WTC11 (cell line): ENCODE results near the gene APH1A. TPM values are rescaled to one million over a fixed set of nuclear protein-coding genes. Genes with fewer than 3 reads are reported as not detected.

ENCODE experiments used
- ATAC-seq: fragments of 200-7000 bp; cut with Tn5 transposase; 2 replicates; pipeline ENCODE4 v1.10.0; 2021; ENCODE audit warnings: mild to moderate bottlenecking, moderate library complexity
- CTCF ChIA-PET: fragments of 300-600 bp; sonication (Branson Sonifier 250); formaldehyde crosslinking; loops from one replicate; lab custom pipeline; 2021; ENCODE audit warnings: antibody characterized with exemption; lab: Charles Lee
- POLR2A ChIA-PET: fragments of 350-600 bp; sonication (Branson Sonifier 250); formaldehyde crosslinking; loops from one replicate; lab custom pipeline; 2021; ENCODE audit warnings: antibody characterized with exemption; lab: Charles Lee
- DNase-seq: peaks from one replicate; pipeline ENCODE4 v3.0.0; 2021; ENCODE audit warnings: low spot score
- H3K27ac Mint-ChIP-seq: 2 replicates; pipeline ENCODE4 v1.8.0; 2021; ENCODE audit warnings: mixed read lengths
- H3K27me3 Mint-ChIP-seq: 2 replicates; pipeline ENCODE4 v1.8.0; 2021; ENCODE audit warnings: low read depth, mild to moderate bottlenecking, moderate library complexity, mixed read lengths
- H3K36me3 Mint-ChIP-seq: 2 replicates; pipeline ENCODE4 v1.8.0; 2021; ENCODE audit warnings: mixed read lengths
- H3K4me1 Mint-ChIP-seq: 2 replicates; pipeline ENCODE4 v1.8.0; 2022; ENCODE audit warnings: mixed read lengths
- H3K4me3 Mint-ChIP-seq: 2 replicates; pipeline ENCODE4 v1.8.0; 2021; ENCODE audit warnings: mild to moderate bottlenecking, moderate library complexity, mixed read lengths
- H3K9me3 Mint-ChIP-seq: 2 replicates; pipeline ENCODE4 v1.8.0; 2021; ENCODE audit warnings: mixed read lengths
- ATF1 ChIP-seq: sonication (generic); formaldehyde crosslinking; IDR thresholded peaks from 2 replicates; pipeline ENCODE4 v1.8.1; 2023; ENCODE audit warnings: mild to moderate bottlenecking, moderate library complexity, missing genetic modification reagents
- ATF6 ChIP-seq: sonication (generic); formaldehyde crosslinking; IDR thresholded peaks from 2 replicates; pipeline ENCODE4 v1.8.1; 2023; ENCODE audit warnings: mild to moderate bottlenecking, missing genetic modification reagents
- E2F1 ChIP-seq: sonication (generic); formaldehyde crosslinking; IDR thresholded peaks from 2 replicates; pipeline ENCODE4 v1.8.0; 2022; ENCODE audit warnings: mild to moderate bottlenecking, missing genetic modification reagents
- EMX1 ChIP-seq: fragments of 250-450 bp; sonication (Bioruptor Pico); IDR thresholded peaks from 2 replicates; pipeline ENCODE4 v1.8.0; 2021; ENCODE audit warnings: mild to moderate bottlenecking
- ESRRA ChIP-seq: sonication (generic); formaldehyde crosslinking; IDR thresholded peaks from 2 replicates; pipeline ENCODE4 v1.8.1; 2022; ENCODE audit warnings: mild to moderate bottlenecking, missing genetic modification reagents, borderline replicate concordance
- ETV6 ChIP-seq: sonication (generic); formaldehyde crosslinking; IDR thresholded peaks from 2 replicates; pipeline ENCODE4 v1.8.1; 2022; ENCODE audit warnings: mild to moderate bottlenecking, missing genetic modification reagents
- FOXJ3 ChIP-seq: sonication (generic); formaldehyde crosslinking; IDR thresholded peaks from 2 replicates; pipeline ENCODE4 v1.9.0; 2021; ENCODE audit warnings: missing genetic modification reagents, mild to moderate bottlenecking, borderline replicate concordance
- FOXK1 ChIP-seq: sonication (generic); formaldehyde crosslinking; IDR thresholded peaks from 2 replicates; pipeline ENCODE4 v1.8.0; 2022; ENCODE audit warnings: mild to moderate bottlenecking, moderate library complexity, missing genetic modification reagents
- GABPB1 ChIP-seq: sonication (generic); formaldehyde crosslinking; IDR thresholded peaks from 2 replicates; pipeline ENCODE4 v1.8.1; 2023; ENCODE audit warnings: mild to moderate bottlenecking, missing genetic modification reagents
- JAZF1 ChIP-seq: fragments of 250-450 bp; sonication (Bioruptor Pico); IDR thresholded peaks from 2 replicates; pipeline ENCODE4 v1.9.0; 2021; ENCODE audit warnings: moderate library complexity, mild to moderate bottlenecking, inconsistent platforms
- MAX ChIP-seq: sonication (generic); formaldehyde crosslinking; IDR thresholded peaks from 2 replicates; pipeline ENCODE4 v1.8.0; 2022; ENCODE audit warnings: mild to moderate bottlenecking, missing genetic modification reagents
- OVOL2 ChIP-seq: fragments of 250-450 bp; sonication (Bioruptor Pico); IDR thresholded peaks from 2 replicates; pipeline ENCODE4 v1.9.0; 2021; ENCODE audit warnings: mild to moderate bottlenecking, borderline replicate concordance
- SMAD3 ChIP-seq: sonication (generic); formaldehyde crosslinking; IDR thresholded peaks from 2 replicates; pipeline ENCODE4 v1.8.0; 2022; ENCODE audit warnings: missing genetic modification reagents, mild to moderate bottlenecking, borderline replicate concordance
- SMAD4 ChIP-seq: sonication (generic); formaldehyde crosslinking; IDR thresholded peaks from 2 replicates; pipeline ENCODE4 v1.8.0; 2022; ENCODE audit warnings: mild to moderate bottlenecking, missing genetic modification reagents
- SP1 ChIP-seq: sonication (generic); formaldehyde crosslinking; conservative IDR thresholded peaks from 2 replicates; pipeline ENCODE4 v1.8.1; 2022; ENCODE audit warnings: missing genetic modification reagents
- TEAD1 ChIP-seq: sonication (generic); formaldehyde crosslinking; IDR thresholded peaks from 2 replicates; pipeline ENCODE4 v1.8.0; 2022; ENCODE audit warnings: mild to moderate bottlenecking, missing genetic modification reagents
- TP53 ChIP-seq: sonication (generic); formaldehyde crosslinking; IDR thresholded peaks from 2 replicates; pipeline ENCODE4 v1.8.1; 2023; ENCODE audit warnings: mild to moderate bottlenecking, missing genetic modification reagents
- ZNF138 ChIP-seq: sonication (generic); formaldehyde crosslinking; conservative IDR thresholded peaks from 2 replicates; pipeline ENCODE4 v1.8.1; 2022; ENCODE audit warnings: mild to moderate bottlenecking, moderate library complexity, missing genetic modification reagents
- ZNF232 ChIP-seq: sonication (generic); formaldehyde crosslinking; IDR thresholded peaks from 2 replicates; pipeline ENCODE4 v1.8.0; 2022; ENCODE audit warnings: mild to moderate bottlenecking, missing genetic modification reagents
- ZNF423 ChIP-seq: fragments of 250-450 bp; sonication (Bioruptor Pico); IDR thresholded peaks from 2 replicates; pipeline ENCODE4 v2.1.2; 2022; ENCODE audit warnings: mild to moderate bottlenecking, moderate library complexity
- total RNA-seq: library from RNA; stranded (reverse); gene quantifications from 3 replicates; pipeline ENCODE4 v1.2.3, GENCODE V29; 2021
- TF ChIP-seq, protein P1 (sequence below): sonication (generic); formaldehyde crosslinking; IDR thresholded peaks from 2 replicates; pipeline ENCODE4 v1.8.0; 2023; ENCODE audit warnings: missing genetic modification reagents, mild to moderate bottlenecking, borderline replicate concordance
- TF ChIP-seq, protein P2 (sequence below): sonication (generic); formaldehyde crosslinking; IDR thresholded peaks from 2 replicates; pipeline ENCODE4 v1.8.1; 2023; ENCODE audit warnings: mild to moderate bottlenecking, missing genetic modification reagents
- TF ChIP-seq, protein P3 (sequence below): sonication (generic); formaldehyde crosslinking; IDR thresholded peaks from 2 replicates; pipeline ENCODE4 v1.8.1; 2023; ENCODE audit warnings: mild to moderate bottlenecking, missing genetic modification reagents, borderline replicate concordance
- TF ChIP-seq, protein P4 (sequence below): sonication (generic); formaldehyde crosslinking; IDR thresholded peaks from 2 replicates; pipeline ENCODE4 v1.8.0; 2023; ENCODE audit warnings: missing genetic modification reagents

APH1A gene
- total RNA-seq, 1 experiment from 2014 or later = 120 TPM

DNA sequence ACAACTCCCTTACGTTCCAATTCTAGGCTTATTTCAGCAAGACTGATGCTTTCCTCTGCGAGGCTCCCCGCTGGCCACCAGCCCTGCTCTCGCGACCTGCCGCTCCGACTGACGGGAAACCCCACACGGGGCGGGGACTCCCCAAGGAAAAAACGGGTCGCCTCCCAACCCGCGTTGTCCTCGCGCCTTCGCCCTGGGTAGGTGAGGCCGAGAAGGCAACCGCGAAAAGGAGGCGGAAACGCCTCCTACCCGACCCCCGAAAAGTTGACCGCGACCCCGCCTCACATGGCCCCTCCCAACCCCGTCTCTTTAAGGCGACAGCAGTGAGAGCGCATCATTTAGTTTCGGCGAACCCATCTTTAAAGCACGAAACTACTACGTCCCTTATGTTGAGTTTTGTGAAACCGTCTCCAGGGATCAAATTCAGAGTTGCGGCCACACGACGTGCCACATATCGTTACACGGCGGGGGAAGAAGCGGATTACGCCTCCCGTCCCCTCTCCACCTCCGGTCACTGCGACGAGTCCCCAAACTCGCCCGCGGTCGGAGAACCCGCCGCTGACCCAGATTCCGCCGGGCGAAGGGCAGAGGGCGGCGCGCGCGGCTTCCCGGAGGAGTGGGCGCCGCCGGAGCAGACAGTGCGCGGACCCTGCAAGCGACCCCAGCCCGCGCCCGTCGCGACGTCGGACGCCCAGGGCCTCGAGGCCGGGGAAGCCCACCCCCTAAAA, 34.1 kb downstream of the APH1A start (continued):
- TF ChIP-seq E2F1 (CRISPR knock-in tag) (0 out of 2 replicates have a peak, but pooled peaks have one; percentile 36), ZNF232 (CRISPR knock-in tag) (peak; percentile 65; the same call in 1 of the 2 replicates), SP1 (peak; percentile 35; the same call in 1 of the 2 replicates), TEAD1 (peak; percentile 14; the same call in 1 of the 2 replicates), FOXK1 (no peak; the same call in 1 of the 2 replicates), ZNF423 (CRISPR knock-in tag) (no peak), EMX1 (CRISPR knock-in tag) (0 out of 2 replicates have a peak, but pooled peaks have one; percentile 71), MAX (peak; percentile 88), ZNF138 (CRISPR knock-in tag) (no peak; the same call in 1 of the 2 replicates), ETV6 (CRISPR knock-in tag) (0 out of 2 replicates have a peak, but pooled peaks have one; percentile 50), SMAD4 (peak; percentile 50; the same call in 1 of the 2 replicates), OVOL2 (CRISPR knock-in tag) (no peak), ATF1 (peak; percentile 35; the same call in 1 of the 2 replicates), ESRRA (CRISPR knock-in tag) (peak; percentile 49; the same call in 1 of the 2 replicates)
- TF ChIP-seq, protein P1, sequence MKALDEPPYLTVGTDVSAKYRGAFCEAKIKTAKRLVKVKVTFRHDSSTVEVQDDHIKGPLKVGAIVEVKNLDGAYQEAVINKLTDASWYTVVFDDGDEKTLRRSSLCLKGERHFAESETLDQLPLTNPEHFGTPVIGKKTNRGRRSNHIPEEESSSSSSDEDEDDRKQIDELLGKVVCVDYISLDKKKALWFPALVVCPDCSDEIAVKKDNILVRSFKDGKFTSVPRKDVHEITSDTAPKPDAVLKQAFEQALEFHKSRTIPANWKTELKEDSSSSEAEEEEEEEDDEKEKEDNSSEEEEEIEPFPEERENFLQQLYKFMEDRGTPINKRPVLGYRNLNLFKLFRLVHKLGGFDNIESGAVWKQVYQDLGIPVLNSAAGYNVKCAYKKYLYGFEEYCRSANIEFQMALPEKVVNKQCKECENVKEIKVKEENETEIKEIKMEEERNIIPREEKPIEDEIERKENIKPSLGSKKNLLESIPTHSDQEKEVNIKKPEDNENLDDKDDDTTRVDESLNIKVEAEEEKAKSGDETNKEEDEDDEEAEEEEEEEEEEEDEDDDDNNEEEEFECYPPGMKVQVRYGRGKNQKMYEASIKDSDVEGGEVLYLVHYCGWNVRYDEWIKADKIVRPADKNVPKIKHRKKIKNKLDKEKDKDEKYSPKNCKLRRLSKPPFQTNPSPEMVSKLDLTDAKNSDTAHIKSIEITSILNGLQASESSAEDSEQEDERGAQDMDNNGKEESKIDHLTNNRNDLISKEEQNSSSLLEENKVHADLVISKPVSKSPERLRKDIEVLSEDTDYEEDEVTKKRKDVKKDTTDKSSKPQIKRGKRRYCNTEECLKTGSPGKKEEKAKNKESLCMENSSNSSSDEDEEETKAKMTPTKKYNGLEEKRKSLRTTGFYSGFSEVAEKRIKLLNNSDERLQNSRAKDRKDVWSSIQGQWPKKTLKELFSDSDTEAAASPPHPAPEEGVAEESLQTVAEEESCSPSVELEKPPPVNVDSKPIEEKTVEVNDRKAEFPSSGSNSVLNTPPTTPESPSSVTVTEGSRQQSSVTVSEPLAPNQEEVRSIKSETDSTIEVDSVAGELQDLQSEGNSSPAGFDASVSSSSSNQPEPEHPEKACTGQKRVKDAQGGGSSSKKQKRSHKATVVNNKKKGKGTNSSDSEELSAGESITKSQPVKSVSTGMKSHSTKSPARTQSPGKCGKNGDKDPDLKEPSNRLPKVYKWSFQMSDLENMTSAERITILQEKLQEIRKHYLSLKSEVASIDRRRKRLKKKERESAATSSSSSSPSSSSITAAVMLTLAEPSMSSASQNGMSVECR (CRISPR knock-in tag) = peak; percentile 30; the same call in 1 of the 2 replicates
- TF ChIP-seq, protein P2, sequence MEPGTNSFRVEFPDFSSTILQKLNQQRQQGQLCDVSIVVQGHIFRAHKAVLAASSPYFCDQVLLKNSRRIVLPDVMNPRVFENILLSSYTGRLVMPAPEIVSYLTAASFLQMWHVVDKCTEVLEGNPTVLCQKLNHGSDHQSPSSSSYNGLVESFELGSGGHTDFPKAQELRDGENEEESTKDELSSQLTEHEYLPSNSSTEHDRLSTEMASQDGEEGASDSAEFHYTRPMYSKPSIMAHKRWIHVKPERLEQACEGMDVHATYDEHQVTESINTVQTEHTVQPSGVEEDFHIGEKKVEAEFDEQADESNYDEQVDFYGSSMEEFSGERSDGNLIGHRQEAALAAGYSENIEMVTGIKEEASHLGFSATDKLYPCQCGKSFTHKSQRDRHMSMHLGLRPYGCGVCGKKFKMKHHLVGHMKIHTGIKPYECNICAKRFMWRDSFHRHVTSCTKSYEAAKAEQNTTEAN (CRISPR knock-in tag) = no peak

DNA sequence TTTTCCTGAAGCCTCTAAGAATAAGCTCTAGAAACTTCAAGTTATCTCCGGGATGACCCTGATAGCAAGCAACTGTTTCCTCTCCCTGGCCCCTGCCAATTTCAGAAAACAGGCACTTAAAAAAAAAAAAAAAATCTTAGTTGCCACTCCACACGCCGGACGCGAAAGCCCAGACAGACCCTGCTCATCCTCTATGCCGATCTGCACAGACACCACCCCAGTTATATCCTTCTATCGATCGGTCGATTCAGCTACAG, 34.6 kb downstream of the APH1A start:
- peaks cover 14% of the 10 kb centered on the region for H3K36me3 Mint-ChIP-seq
- ChIA-PET CTCF (interaction anchor here (0.7 kb wide), 1 partner anchor 325 kb away, joined by 3 read pairs; no protein-coding TSS in a partner anchor), POLR2A (interaction anchor here (0.6 to 1.2 kb wide), 4 partner anchors 35 to 294 kb away, joined by 3 to 4 read pairs (median 4); partner anchors contain the start of gene APH1A)
- no peaks in the 10 kb centered on the region for H3K27me3 Mint-ChIP-seq
- no peak overlapping the region for H3K4me3 Mint-ChIP-seq
- peak overlapping the region; percentile 98 for H3K27ac Mint-ChIP-seq
- H3K9me3 Mint-ChIP-seq = no peaks in the 10 kb centered on the region
- no peak for DNase-seq
- H3K4me1 Mint-ChIP-seq = peaks cover 17% of the 10 kb centered on the region
- no peak for ATAC-seq
- TF ChIP-seq ATF6 (no peak), TP53 (no peak), FOXJ3 (CRISPR knock-in tag) (no peak), JAZF1 (CRISPR knock-in tag) (no peak), SMAD3 (no peak), GABPB1 (CRISPR knock-in tag) (no peak)
- TF ChIP-seq, protein P3, sequence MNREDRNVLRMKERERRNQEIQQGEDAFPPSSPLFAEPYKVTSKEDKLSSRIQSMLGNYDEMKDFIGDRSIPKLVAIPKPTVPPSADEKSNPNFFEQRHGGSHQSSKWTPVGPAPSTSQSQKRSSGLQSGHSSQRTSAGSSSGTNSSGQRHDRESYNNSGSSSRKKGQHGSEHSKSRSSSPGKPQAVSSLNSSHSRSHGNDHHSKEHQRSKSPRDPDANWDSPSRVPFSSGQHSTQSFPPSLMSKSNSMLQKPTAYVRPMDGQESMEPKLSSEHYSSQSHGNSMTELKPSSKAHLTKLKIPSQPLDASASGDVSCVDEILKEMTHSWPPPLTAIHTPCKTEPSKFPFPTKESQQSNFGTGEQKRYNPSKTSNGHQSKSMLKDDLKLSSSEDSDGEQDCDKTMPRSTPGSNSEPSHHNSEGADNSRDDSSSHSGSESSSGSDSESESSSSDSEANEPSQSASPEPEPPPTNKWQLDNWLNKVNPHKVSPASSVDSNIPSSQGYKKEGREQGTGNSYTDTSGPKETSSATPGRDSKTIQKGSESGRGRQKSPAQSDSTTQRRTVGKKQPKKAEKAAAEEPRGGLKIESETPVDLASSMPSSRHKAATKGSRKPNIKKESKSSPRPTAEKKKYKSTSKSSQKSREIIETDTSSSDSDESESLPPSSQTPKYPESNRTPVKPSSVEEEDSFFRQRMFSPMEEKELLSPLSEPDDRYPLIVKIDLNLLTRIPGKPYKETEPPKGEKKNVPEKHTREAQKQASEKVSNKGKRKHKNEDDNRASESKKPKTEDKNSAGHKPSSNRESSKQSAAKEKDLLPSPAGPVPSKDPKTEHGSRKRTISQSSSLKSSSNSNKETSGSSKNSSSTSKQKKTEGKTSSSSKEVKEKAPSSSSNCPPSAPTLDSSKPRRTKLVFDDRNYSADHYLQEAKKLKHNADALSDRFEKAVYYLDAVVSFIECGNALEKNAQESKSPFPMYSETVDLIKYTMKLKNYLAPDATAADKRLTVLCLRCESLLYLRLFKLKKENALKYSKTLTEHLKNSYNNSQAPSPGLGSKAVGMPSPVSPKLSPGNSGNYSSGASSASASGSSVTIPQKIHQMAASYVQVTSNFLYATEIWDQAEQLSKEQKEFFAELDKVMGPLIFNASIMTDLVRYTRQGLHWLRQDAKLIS (CRISPR knock-in tag) = no peak
- TF ChIP-seq, protein P4, sequence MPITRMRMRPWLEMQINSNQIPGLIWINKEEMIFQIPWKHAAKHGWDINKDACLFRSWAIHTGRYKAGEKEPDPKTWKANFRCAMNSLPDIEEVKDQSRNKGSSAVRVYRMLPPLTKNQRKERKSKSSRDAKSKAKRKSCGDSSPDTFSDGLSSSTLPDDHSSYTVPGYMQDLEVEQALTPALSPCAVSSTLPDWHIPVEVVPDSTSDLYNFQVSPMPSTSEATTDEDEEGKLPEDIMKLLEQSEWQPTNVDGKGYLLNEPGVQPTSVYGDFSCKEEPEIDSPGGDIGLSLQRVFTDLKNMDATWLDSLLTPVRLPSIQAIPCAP (CRISPR knock-in tag) = no peak
